Sigmoid colon (tissue), 7 donors: ENCODE results near the gene R3HCC1L. TPM values are rescaled to one million over a fixed set of nuclear protein-coding genes. Genes with fewer than 3 reads are reported as not detected.

Experiments
- DNase-seq: peaks from one replicate; pipeline ENCODE4 v3.0.0-alpha.2; 2019
- H3K27ac ChIP-seq, 4 donors: fragments of 200-600 bp; sonication (generic); one replicate each; pipeline ENCODE4 v1.5.1; 2016 to 2019; ENCODE audit warnings: mild to moderate bottlenecking in 1 of 4
- H3K27me3 ChIP-seq, 3 donors: fragments of 200-600 bp; sonication (generic); one replicate each; pipeline ENCODE4 v1.5.1; 2019; ENCODE audit warnings: mild to moderate bottlenecking in 1 of 3
- H3K36me3 ChIP-seq, 4 donors: fragments of 200-600 bp; sonication (generic); one replicate each; pipeline ENCODE4 v1.5.1; 2016 to 2019
- H3K4me1 ChIP-seq, 4 donors: fragments of 200-600 bp; sonication (generic); one replicate each; pipeline ENCODE4 v1.5.1; 2017 to 2019
- H3K4me3 ChIP-seq, 4 donors: fragments of 200-600 bp; sonication (generic); one replicate each; pipeline ENCODE4 v1.5.1; 2017 to 2019; ENCODE audit warnings: mild to moderate bottlenecking in 2 of 4, moderate library complexity in 1 of 4
- H3K9me3 ChIP-seq, 4 donors: fragments of 200-600 bp in 3 of 4; sonication (generic) in 3 of 4; one replicate each; pipeline versions ENCODE4 v1.5.1 to v1.6.1; 2013 to 2019
- CTCF ChIP-seq, 4 experiments: fragments of 450-650 bp in 3 of 4; fragments of 200-600 bp in 1 of 4; IDR thresholded peaks; one replicate each; pipeline ENCODE4 v1.5.1; 2016 to 2019; ENCODE audit warnings: antibody characterized with exemption in 4 of 4, mild to moderate bottlenecking in 3 of 4, moderate library complexity in 2 of 4
- EP300 ChIP-seq, 4 donors: sonication (generic); formaldehyde crosslinking; IDR thresholded peaks; one replicate each; pipeline ENCODE4 v1.6.1; 2017; ENCODE audit warnings: antibody characterized with exemption in 4 of 4
- POLR2A ChIP-seq, 2 donors: fragments of 450-650 bp; IDR thresholded peaks; one replicate each; pipeline ENCODE4 v1.6.1; 2016; ENCODE audit warnings: antibody characterized with exemption in 2 of 2, mild to moderate bottlenecking in 2 of 2, moderate library complexity in 2 of 2
- POLR2AphosphoS5 ChIP-seq, 4 donors: sonication (generic); formaldehyde crosslinking; IDR thresholded peaks; one replicate each; pipeline ENCODE4 v1.6.1; 2017; ENCODE audit warnings: antibody characterized with exemption in 4 of 4
- WGBS, 2 donors: extraction: QIAGEN DNeasy Blood & Tissue Kit; methylation state at CpG; one replicate each; pipeline ENCODE4 v1.1.7; 2013; 5-methylcytosine and 5-hydroxymethylcytosine counted together
- intact Hi-C: fragments of 100-400 bp; cut with DNase I; formaldehyde crosslinking; loops from one replicate; pipeline ENCODE4 v1.15.1; 2023
- polyA plus RNA-seq, 3 donors: library from polyadenylated mRNA; stranded (reverse); fragments of 200-250 nt; gene quantifications; one replicate each; pipeline ENCODE4 v1.2.3, GENCODE V29; 2013
- total RNA-seq, 4 donors: library from RNA; depleted of rRNA; stranded (reverse); fragments of >200 nt; gene quantifications; one replicate each; pipeline ENCODE4 v1.1.0, GENCODE V29; 2016
- donor health status: healthy with polysubstance abuse.
- donor health status: Bipolar disorder and iron deficiency.
- donor health status: healthy.

Gene R3HCC1L
- total and polyA plus RNA-seq, 7 donors, result 11.6 to 15.0 (median 13.9) TPM

DNA sequence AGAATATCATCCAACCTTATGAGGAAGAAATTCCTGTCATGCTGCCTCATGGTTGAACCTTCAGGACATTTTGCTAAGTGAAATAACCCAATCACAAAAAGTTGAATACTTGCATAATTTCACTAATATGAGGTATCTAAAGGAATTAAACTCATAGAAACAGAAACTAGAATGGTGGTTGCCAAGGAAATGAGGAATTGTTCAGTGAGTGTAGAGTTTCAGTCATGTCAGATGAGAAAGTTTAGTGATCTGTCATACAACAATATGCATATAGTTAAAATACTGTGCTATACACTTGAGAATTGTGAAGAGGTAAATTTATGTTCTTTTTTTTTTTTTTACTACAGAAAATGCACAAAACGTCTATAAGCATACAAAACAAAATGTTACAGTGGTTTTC, 60.7 kb downstream of the R3HCC1L start:
- DNase-seq, result no peak
- 78 to 82% methylated on average over 1 of the region's 1 CpG for WGBS, 2 donors
- Histone ChIP-seq H3K9me3 (no peaks in the 10 kb centered on the region), H3K36me3 (no peaks in the 10 kb centered on the region), H3K27ac (no peak overlapping the region), H3K4me1 (no peaks in the 10 kb centered on the region), H3K4me3 (no peak overlapping the region), H3K27me3 (no peaks in the 10 kb centered on the region)
- intact Hi-C loops, result no loop called here
- TF ChIP-seq POLR2A (IDR thresholded peaks at IDR 0.05), result no peak
- TF ChIP-seq POLR2AphosphoS5 (IDR thresholded peaks at IDR 0.05), result no peak
- TF ChIP-seq CTCF (IDR thresholded peaks at IDR 0.05), result no peak

- DNase-seq, result no peak
- intact Hi-C loops, result no loop called here
These were observed 62.5 kb downstream of the R3HCC1L start for GRCh38 chr10:98196985-98197384.

DNA sequence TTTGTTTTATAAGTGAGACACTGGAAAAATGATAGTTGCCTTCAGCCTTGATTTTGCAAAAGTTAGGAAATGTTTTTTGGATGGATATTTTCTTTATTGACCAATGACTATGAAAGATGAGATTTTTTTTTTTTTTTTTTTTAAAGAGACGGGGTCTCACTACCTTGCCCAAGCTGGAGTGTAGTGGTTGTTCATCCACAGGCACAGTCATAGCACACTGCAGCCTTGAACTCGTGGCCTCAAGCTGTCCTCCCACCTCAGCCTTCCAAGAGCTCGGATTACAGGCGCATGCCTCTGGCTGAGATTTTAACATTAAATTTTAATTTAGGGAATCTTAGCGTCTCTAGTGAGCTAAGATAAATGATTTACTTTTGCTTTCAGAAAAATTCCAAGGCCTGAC, 67.3 kb downstream of the R3HCC1L start:
- Histone ChIP-seq H3K36me3 (no peaks in the 10 kb centered on the region), H3K27ac (no peak overlapping the region), H3K4me3 (no peak overlapping the region), H3K9me3 (no peaks in the 10 kb centered on the region), H3K27me3 (no peaks in the 10 kb centered on the region), H3K4me1 (no peaks in the 10 kb centered on the region)
- intact Hi-C loops, result no loop called here
- WGBS, 2 donors, result 93 to 96% methylated on average over 5 of the region's 5 CpGs
- DNase-seq, result no peak
- no peak for TF ChIP-seq POLR2AphosphoS5 (IDR thresholded peaks at IDR 0.05)
- TF ChIP-seq POLR2A (IDR thresholded peaks at IDR 0.05), result no peak
- TF ChIP-seq EP300 (IDR thresholded peaks at IDR 0.05), result no peak
- TF ChIP-seq CTCF (IDR thresholded peaks at IDR 0.05), result no peak

More at GRCh38 chr10:98196985-98197384, 62.5 kb downstream of the R3HCC1L start:
- TF ChIP-seq EP300 (IDR thresholded peaks at IDR 0.05) (no peak), POLR2AphosphoS5 (IDR thresholded peaks at IDR 0.05) (no peak), CTCF (IDR thresholded peaks at IDR 0.05) (no peak), POLR2A (IDR thresholded peaks at IDR 0.05) (no peak)
- no peaks in the 10 kb centered on the region for H3K27me3 ChIP-seq
- no peaks in the 10 kb centered on the region for H3K9me3 ChIP-seq
- WGBS, 2 donors, result 90 to 94% methylated on average over 6 of the region's 6 CpGs
- no peaks in the 10 kb centered on the region for H3K36me3 ChIP-seq
- H3K4me1 ChIP-seq, result no peaks in the 10 kb centered on the region
- no peak overlapping the region for H3K27ac ChIP-seq
- no peak overlapping the region for H3K4me3 ChIP-seq

GRCh38 chr10:98202378-98202777, 67.9 kb downstream of the R3HCC1L start:
- intact Hi-C loops, result no loop called here
- WGBS, 2 donors, result 93 to 98% methylated on average over 8 of the region's 8 CpGs
- no peak overlapping the region for H3K27ac ChIP-seq

More at GRCh38 chr10:98202378-98202777, 67.9 kb downstream of the R3HCC1L start:
- Histone ChIP-seq H3K4me1 (no peaks in the 10 kb centered on the region), H3K36me3 (no peaks in the 10 kb centered on the region), H3K9me3 (no peaks in the 10 kb centered on the region), H3K27me3 (no peaks in the 10 kb centered on the region), H3K4me3 (no peak overlapping the region)
- no peak for DNase-seq
- TF ChIP-seq POLR2AphosphoS5 (IDR thresholded peaks at IDR 0.05) (no peak), CTCF (IDR thresholded peaks at IDR 0.05) (no peak), EP300 (IDR thresholded peaks at IDR 0.05) (no peak), POLR2A (IDR thresholded peaks at IDR 0.05) (no peak)
